H1 (cell line): ENCODE results near the gene NGEF. TPM values are rescaled to one million over a fixed set of nuclear protein-coding genes. Genes with fewer than 3 reads are reported as not detected.

ENCODE experiments used
- CTCF ChIP-seq, 3 experiments: IDR thresholded peaks; 1 replicate in 2 of 3; 2 replicates in 1 of 3; pipeline versions ENCODE4 v1.5.1 to v1.6.1; 2011; ENCODE audit warnings: low read length in 3 of 3, mild to moderate bottlenecking in 3 of 3, inconsistent platforms in 2 of 3, low read depth in 1 of 3, moderate library complexity in 1 of 3; ENCODE audit not compliant: insufficient read depth in 1 of 3; ENCODE audit errors: control extremely low read depth in 1 of 3
- GABPA ChIP-seq: IDR thresholded peaks from 2 replicates; pipeline ENCODE4 v1.6.1; 2011; ENCODE audit warnings: mild to moderate bottlenecking, low read length, moderate library complexity, borderline replicate concordance; ENCODE audit not compliant: insufficient read depth
- HDAC2 ChIP-seq, 2 experiments: fragments of 300-600 bp in 1 of 2; sonication (generic) in 1 of 2; IDR thresholded peaks; 2 replicates each; pipeline ENCODE4 v1.6.1; 2011 to 2012; ENCODE audit warnings: low read depth in 2 of 2, low read length in 2 of 2, mild to moderate bottlenecking in 2 of 2, moderate library complexity in 2 of 2, borderline replicate concordance in 1 of 2, inconsistent platforms in 1 of 2
- KDM5A ChIP-seq: fragments of 200-600 bp; IDR thresholded peaks from 2 replicates; pipeline ENCODE4 v1.7.1; 2012; ENCODE audit warnings: mild to moderate bottlenecking, low read length, inconsistent platforms, mixed read lengths
- SIN3A ChIP-seq, 2 experiments: IDR thresholded peaks in 1 of 2; conservative IDR thresholded peaks in 1 of 2; 2 replicates each; pipeline ENCODE4 v1.6.1; 2011 to 2012; ENCODE audit warnings: low read length in 2 of 2, improper control_type of control experiment in 1 of 2, low read depth in 1 of 2, mild to moderate bottlenecking in 1 of 2
- polyA plus RNA-seq, 7 experiments: library from polyadenylated mRNA; depleted of rRNA in 3 of 7; stranded (reverse) in 5 of 7; unstranded in 2 of 7; fragments of >200 nt in 5 of 7; fragments of 200-250 nt in 2 of 7; gene quantifications; 1 replicate in 5 of 7; 2 replicates in 1 of 7; 4 replicates in 1 of 7; pipeline versions ENCODE4 v1.2.1 to v1.2.3, GENCODE V29; 2011 to 2013; ENCODE audit warnings: missing spikeins in 2 of 7, mixed read lengths in 2 of 7
- total RNA-seq: library from RNA; stranded (reverse); fragmentation: NEBNext Ultra II Directional; extraction: Animal tissue kit (Norgen Biotek cat#: 25700); gene quantifications from 2 replicates; pipeline ENCODE4 v1.2.1, GENCODE V29; 2021

The NGEF gene
- total and polyA plus RNA-seq, 2 of the 8 experiments (the other 6 are each of a cell fraction or from before 2014, with no cell fraction given): 2.7 to 3.2 TPM

DNA sequence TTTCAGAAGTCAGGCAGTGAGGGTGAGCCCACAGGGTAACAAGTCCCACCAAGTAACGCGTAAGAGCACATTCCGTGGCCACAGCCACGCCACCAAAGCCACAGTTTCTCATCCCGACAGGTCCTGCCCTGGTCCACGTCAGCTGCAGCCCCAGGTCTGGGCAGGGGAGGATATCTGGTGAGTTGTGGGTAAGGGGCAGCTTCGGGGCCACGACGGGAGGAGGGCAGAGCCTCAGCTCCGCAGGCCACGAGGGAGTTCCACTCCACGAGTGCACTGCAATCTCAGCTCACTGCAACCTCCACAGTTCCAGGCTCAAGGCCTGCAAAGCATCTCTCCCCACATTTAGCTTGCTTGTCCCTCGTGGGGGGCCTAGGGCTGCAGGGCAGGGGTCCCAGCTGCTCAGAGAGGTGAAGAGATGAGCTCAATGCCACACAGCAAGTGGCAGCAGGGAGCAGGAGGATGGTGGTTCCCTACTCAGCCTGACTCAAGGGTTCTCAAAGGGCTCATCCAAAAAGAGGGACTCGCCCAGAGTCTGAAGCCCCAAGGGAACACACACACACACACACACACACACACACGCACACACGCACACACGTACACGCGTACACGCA is 130.4 kb downstream of the NGEF start (continued):
- TF ChIP-seq CTCF (IDR thresholded peaks at IDR 0.05; ENCODE audit: control extremely low read depth in 1 of 3, insufficient read depth in 1 of 3, low read depth in 1 of 3, low read length in 3 of 3) (no peak), SIN3A (conservative IDR thresholded peaks at IDR 0.05 in 1 of 2, IDR thresholded peaks at IDR 0.05 in 1 of 2; ENCODE audit: low read depth in 1 of 2, low read length in 2 of 2) (no peak), KDM5A (no peak), GABPA (no peak), HDAC2 (IDR thresholded peaks at IDR 0.05; ENCODE audit: borderline replicate concordance in 1 of 2, low read depth in 2 of 2, low read length in 2 of 2) (no peak)
